GM23338 (cell line): ENCODE measurements around the gene DELE1. TPM values are rescaled to one million over a fixed set of nuclear protein-coding genes. Genes with fewer than 3 reads are reported as not detected.

Experiments used
- ATAC-seq: fragments of 200-7000 bp; cut with Tn5 transposase; 3 replicates; pipeline ENCODE4 v1.9.1; 2020
- DNase-seq: peaks from one replicate; pipeline ENCODE4 v3.0.0-alpha.2; 2015; ENCODE audit warnings: low spot score
- H2AFZ ChIP-seq: fragments of 200-600 bp; sonication (generic); 2 replicates; pipeline ENCODE4 v1.8.0; 2016; ENCODE audit warnings: antibody characterized with exemption, mild to moderate bottlenecking, moderate library complexity
- H3F3A ChIP-seq: fragments of 200-600 bp; sonication (generic); replicated peaks from 2 replicates; pipeline ENCODE4 v1.8.0; 2017; ENCODE audit warnings: antibody characterized with exemption, mixed run types, low read depth
- H3K27ac ChIP-seq: fragments of 200-600 bp; sonication (generic); 2 replicates; pipeline ENCODE4 v1.6.1; 2016; ENCODE audit warnings: low read depth
- H3K27me3 ChIP-seq: fragments of 200-600 bp; sonication (generic); 2 replicates; pipeline ENCODE4 v1.8.0; 2016; ENCODE audit warnings: mild to moderate bottlenecking, mixed run types, moderate library complexity; ENCODE audit not compliant: insufficient read depth
- H3K36me3 ChIP-seq: fragments of 200-600 bp; sonication (generic); 2 replicates; pipeline ENCODE4 v1.8.0; 2016; ENCODE audit warnings: mild to moderate bottlenecking; ENCODE audit not compliant: insufficient read depth
- H3K4me1 ChIP-seq: fragments of 200-600 bp; sonication (generic); 2 replicates; pipeline ENCODE4 v1.8.0; 2016; ENCODE audit warnings: mild to moderate bottlenecking, moderate library complexity; ENCODE audit not compliant: insufficient read depth
- H3K4me2 ChIP-seq: fragments of 200-600 bp; sonication (generic); 2 replicates; pipeline ENCODE4 v1.7.1; 2017; ENCODE audit warnings: mixed run types
- H3K4me3 ChIP-seq: fragments of 200-600 bp; sonication (generic); 2 replicates; pipeline ENCODE4 v1.6.1; 2016; ENCODE audit warnings: mixed run types
- H3K79me2 ChIP-seq: fragments of 200-600 bp; sonication (generic); replicated peaks from 2 replicates; pipeline ENCODE4 v1.8.0; 2017; ENCODE audit warnings: mild to moderate bottlenecking; ENCODE audit not compliant: insufficient read depth
- H3K9me2 ChIP-seq: fragments of 200-600 bp; sonication (generic); 2 replicates; pipeline ENCODE4 v1.8.0; 2017; ENCODE audit not compliant: insufficient read depth
- H4K20me1 ChIP-seq: fragments of 200-600 bp; sonication (generic); replicated peaks from 2 replicates; pipeline ENCODE4 v1.8.0; 2017; ENCODE audit warnings: mild to moderate bottlenecking; ENCODE audit not compliant: insufficient read depth
- H3K27ac Mint-ChIP-seq: 2 replicates; pipeline ENCODE4 v1.8.0; 2020; ENCODE audit warnings: inconsistent platforms, mild to moderate bottlenecking, moderate library complexity, mixed read lengths
- H3K27me3 Mint-ChIP-seq: 3 replicates; pipeline ENCODE4 v1.8.0; 2022; ENCODE audit warnings: low read depth, mild to moderate bottlenecking, moderate library complexity, mixed read lengths, inconsistent platforms; ENCODE audit not compliant: insufficient read depth, poor library complexity
- H3K36me3 Mint-ChIP-seq: 3 replicates; pipeline ENCODE4 v1.8.0; 2021; ENCODE audit warnings: low read depth, mild to moderate bottlenecking, inconsistent platforms, moderate library complexity, mixed read lengths
- H3K4me1 Mint-ChIP-seq: 3 replicates; pipeline ENCODE4 v1.8.0; 2020; ENCODE audit warnings: mild to moderate bottlenecking, inconsistent platforms, mixed read lengths
- H3K4me3 Mint-ChIP-seq: 3 replicates; pipeline ENCODE4 v1.8.0; 2021; ENCODE audit warnings: moderate library complexity, mild to moderate bottlenecking, inconsistent platforms, mixed read lengths
- H3K9me3 Mint-ChIP-seq: 3 replicates; pipeline ENCODE4 v1.8.0; 2020; ENCODE audit warnings: moderate library complexity, mild to moderate bottlenecking, inconsistent platforms, mixed read lengths
- CREB1 ChIP-seq: fragments of 250-450 bp; sonication (Bioruptor Pico); IDR thresholded peaks from 2 replicates; pipeline ENCODE4 v1.5.0; 2020; ENCODE audit warnings: low read depth, mild to moderate bottlenecking, moderate library complexity
- EZH2 ChIP-seq: fragments of 200-600 bp; sonication (generic); IDR thresholded peaks from one replicate; pipeline ENCODE4 v1.8.0; 2017; ENCODE audit warnings: antibody characterized with exemption, mild to moderate bottlenecking, low read depth; ENCODE audit not compliant: unreplicated experiment
- EZH2phosphoT487 ChIP-seq: fragments of 200-600 bp; sonication (generic); IDR thresholded peaks from one replicate; pipeline ENCODE4 v1.8.1; 2018; ENCODE audit warnings: antibody characterized with exemption; ENCODE audit not compliant: unreplicated experiment
- NANOG ChIP-seq: IDR thresholded peaks from 2 replicates; pipeline ENCODE4 v1.6.1; 2016; ENCODE audit warnings: antibody characterized with exemption, borderline replicate concordance
- POLR2AphosphoS5 ChIP-seq: IDR thresholded peaks from 2 replicates; pipeline ENCODE4 v1.6.1; 2016; ENCODE audit warnings: antibody characterized with exemption, low read depth
- STAT1 ChIP-seq: IDR thresholded peaks from one replicate; pipeline ENCODE4 v1.6.1; 2016; ENCODE audit warnings: antibody characterized with exemption; ENCODE audit not compliant: unreplicated experiment
- ZNF114 ChIP-seq: fragments of 250-450 bp; sonication (Bioruptor Pico); IDR thresholded peaks from 2 replicates; pipeline ENCODE4 v1.5.0; 2020; ENCODE audit warnings: mild to moderate bottlenecking, moderate library complexity
- ZNF331 ChIP-seq: fragments of 250-450 bp; sonication (Bioruptor Pico); IDR thresholded peaks from 2 replicates; pipeline ENCODE4 v1.5.0; 2020; ENCODE audit warnings: low read depth, mild to moderate bottlenecking, moderate library complexity
- polyA plus RNA-seq: library from polyadenylated mRNA; unstranded; fragments of >200 nt; fragmentation: Nextera tagmentation; extraction: Ambion mirVana; gene quantifications from 2 replicates; pipeline ENCODE4 v1.2.1, GENCODE V29; 2016
- total RNA-seq: library from RNA; depleted of rRNA; stranded (reverse); fragments of >200 nt; shearing (Covaris generic); gene quantifications from 2 replicates; pipeline ENCODE4 v1.2.3, GENCODE V29; 2014
- TF ChIP-seq, protein P1 (sequence below), 2 experiments: fragments of 200-600 bp in 1 of 2; sonication (generic) in 1 of 2; conservative IDR thresholded peaks; 2 replicates each; pipeline versions ENCODE4 v1.5.1 to v1.6.1; 2016 to 2017; ENCODE audit warnings: antibody characterized with exemption in 2 of 2, low read depth in 2 of 2, mild to moderate bottlenecking in 2 of 2, moderate library complexity in 1 of 2
- TF ChIP-seq, protein P2 (sequence below): IDR thresholded peaks from 2 replicates; pipeline ENCODE4 v1.6.1; 2016; ENCODE audit warnings: antibody characterized with exemption
- TF ChIP-seq, protein P3 (sequence below): IDR thresholded peaks from one replicate; pipeline ENCODE4 v1.6.1; 2018; ENCODE audit warnings: antibody characterized with exemption; ENCODE audit not compliant: unreplicated experiment

Gene DELE1
- total and polyA plus RNA-seq, 2 experiments from 2014 or later, result 26.9 to 62.2 TPM

DNA sequence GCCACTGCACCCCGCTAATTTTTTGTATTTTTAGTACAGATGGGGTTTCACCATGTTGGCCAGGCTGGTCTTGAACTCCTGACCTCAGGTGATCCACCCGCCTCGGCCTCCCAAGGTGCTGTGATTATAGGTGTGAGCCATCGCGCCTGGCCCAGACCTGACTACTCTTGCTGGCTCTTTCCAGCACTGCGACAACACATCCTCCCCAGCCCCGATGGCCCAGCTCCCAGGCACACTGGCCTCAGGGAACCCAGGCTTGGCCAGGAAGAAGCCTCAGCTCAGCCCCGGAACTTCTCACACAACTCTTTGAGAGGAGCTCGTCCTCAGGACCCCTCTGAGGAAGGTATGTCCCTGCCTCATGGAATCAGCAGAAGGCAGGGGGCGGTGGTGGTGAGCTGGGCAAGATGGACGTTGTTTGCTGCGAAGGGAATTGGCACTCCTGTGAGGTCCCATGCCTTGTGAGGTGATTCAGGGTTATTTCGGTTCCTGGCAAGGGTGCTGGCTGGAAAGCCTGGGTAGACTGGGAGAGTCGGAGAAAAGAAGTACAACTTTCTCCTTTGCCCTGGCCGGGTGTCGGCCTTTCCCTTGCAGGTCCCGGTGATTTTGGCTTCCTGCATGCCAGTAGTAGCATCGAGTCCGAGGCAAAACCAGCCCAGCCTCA lies 5.9 kb downstream of the DELE1 start:
- Histone ChIP-seq H3K27me3 (no peaks in the 10 kb centered on the region), H3K4me3 (no peak overlapping the region), H4K20me1 (peaks cover 3% of the 10 kb centered on the region), H3K4me1 (peaks cover under 1% of the 10 kb centered on the region; the same call in 1 of the 2 replicates), H3K27ac (no peak overlapping the region), H3F3A (peaks cover 4% of the 10 kb centered on the region; the same call in 1 of the 2 replicates), H2AFZ (no peak overlapping the region), H3K4me2 (no peak overlapping the region), H3K36me3 (peaks cover 52% of the 10 kb centered on the region), H3K9me2 (0 out of 2 replicates have a peak, but pooled peaks cover 3% of the 10 kb centered on the region), H3K79me2 (peaks cover 11% of the 10 kb centered on the region)
- peaks cover 4% of the 10 kb centered on the region; the same call in 1 of the 3 replicates for H3K4me1 Mint-ChIP-seq
- H3K27me3 Mint-ChIP-seq, result peaks cover 4% of the 10 kb centered on the region
- H3K27ac Mint-ChIP-seq, result no peak overlapping the region
- peaks cover 84% of the 10 kb centered on the region for H3K36me3 Mint-ChIP-seq
- TF ChIP-seq, protein P1, sequence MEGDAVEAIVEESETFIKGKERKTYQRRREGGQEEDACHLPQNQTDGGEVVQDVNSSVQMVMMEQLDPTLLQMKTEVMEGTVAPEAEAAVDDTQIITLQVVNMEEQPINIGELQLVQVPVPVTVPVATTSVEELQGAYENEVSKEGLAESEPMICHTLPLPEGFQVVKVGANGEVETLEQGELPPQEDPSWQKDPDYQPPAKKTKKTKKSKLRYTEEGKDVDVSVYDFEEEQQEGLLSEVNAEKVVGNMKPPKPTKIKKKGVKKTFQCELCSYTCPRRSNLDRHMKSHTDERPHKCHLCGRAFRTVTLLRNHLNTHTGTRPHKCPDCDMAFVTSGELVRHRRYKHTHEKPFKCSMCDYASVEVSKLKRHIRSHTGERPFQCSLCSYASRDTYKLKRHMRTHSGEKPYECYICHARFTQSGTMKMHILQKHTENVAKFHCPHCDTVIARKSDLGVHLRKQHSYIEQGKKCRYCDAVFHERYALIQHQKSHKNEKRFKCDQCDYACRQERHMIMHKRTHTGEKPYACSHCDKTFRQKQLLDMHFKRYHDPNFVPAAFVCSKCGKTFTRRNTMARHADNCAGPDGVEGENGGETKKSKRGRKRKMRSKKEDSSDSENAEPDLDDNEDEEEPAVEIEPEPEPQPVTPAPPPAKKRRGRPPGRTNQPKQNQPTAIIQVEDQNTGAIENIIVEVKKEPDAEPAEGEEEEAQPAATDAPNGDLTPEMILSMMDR (conservative IDR thresholded peaks at IDR 0.05; ENCODE audit: low read depth in 2 of 2), result peak in 1 of 2 experiments; percentile 22; a peak in 2 of 4 replicates
- no peak for TF ChIP-seq ZNF331 (CRISPR knock-in tag)
- no peaks in the 10 kb centered on the region for H3K9me3 Mint-ChIP-seq
- H3K4me3 Mint-ChIP-seq, result no peak overlapping the region
- DNase-seq (no peak), ATAC-seq (no peak)

DNA sequence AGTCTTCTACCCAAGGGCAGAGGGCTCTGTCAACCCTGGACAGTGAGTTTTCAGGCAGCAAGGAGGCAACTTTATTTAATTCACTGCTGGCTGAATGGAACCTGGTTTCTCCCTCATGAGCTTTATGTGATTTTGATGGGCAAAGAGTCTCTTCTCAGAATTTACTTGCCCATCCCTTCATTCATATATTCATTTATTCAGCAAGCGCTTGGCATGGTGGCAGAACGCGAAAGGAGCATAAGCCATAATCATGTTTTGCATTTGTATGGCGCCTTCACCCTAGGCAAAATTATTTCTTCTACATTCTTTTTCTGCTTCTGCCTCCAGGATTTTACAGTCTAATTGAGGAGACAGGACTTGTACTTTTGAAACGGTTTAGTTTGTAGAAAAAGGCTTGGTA lies 8.0 kb downstream of the DELE1 start:
- ATAC-seq, result no peak
- Mint-ChIP-seq H3K4me1 (peaks cover 4% of the 10 kb centered on the region; the same call in 1 of the 3 replicates), H3K4me3 (no peak overlapping the region), H3K36me3 (peaks cover 80% of the 10 kb centered on the region), H3K27ac (no peak overlapping the region), H3K9me3 (no peaks in the 10 kb centered on the region), H3K27me3 (peaks cover 4% of the 10 kb centered on the region)
- Histone ChIP-seq H4K20me1 (peaks cover 3% of the 10 kb centered on the region), H3K79me2 (no peaks in the 10 kb centered on the region; the same call in 1 of the 2 replicates), H3K36me3 (peaks cover 37% of the 10 kb centered on the region), H3K27ac (no peak overlapping the region), H3K4me3 (no peak overlapping the region), H3K27me3 (no peaks in the 10 kb centered on the region), H3F3A (peaks cover 5% of the 10 kb centered on the region; the same call in 1 of the 2 replicates), H2AFZ (no peak overlapping the region), H3K9me2 (no peaks in the 10 kb centered on the region), H3K4me2 (no peak overlapping the region), H3K4me1 (no peaks in the 10 kb centered on the region)
- DNase-seq, result no peak
- TF ChIP-seq, protein P2, sequence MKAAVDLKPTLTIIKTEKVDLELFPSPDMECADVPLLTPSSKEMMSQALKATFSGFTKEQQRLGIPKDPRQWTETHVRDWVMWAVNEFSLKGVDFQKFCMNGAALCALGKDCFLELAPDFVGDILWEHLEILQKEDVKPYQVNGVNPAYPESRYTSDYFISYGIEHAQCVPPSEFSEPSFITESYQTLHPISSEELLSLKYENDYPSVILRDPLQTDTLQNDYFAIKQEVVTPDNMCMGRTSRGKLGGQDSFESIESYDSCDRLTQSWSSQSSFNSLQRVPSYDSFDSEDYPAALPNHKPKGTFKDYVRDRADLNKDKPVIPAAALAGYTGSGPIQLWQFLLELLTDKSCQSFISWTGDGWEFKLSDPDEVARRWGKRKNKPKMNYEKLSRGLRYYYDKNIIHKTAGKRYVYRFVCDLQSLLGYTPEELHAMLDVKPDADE, result no peak
- no peak for TF ChIP-seq ZNF331 (CRISPR knock-in tag)
- no peak for TF ChIP-seq STAT1
- TF ChIP-seq, protein P3, sequence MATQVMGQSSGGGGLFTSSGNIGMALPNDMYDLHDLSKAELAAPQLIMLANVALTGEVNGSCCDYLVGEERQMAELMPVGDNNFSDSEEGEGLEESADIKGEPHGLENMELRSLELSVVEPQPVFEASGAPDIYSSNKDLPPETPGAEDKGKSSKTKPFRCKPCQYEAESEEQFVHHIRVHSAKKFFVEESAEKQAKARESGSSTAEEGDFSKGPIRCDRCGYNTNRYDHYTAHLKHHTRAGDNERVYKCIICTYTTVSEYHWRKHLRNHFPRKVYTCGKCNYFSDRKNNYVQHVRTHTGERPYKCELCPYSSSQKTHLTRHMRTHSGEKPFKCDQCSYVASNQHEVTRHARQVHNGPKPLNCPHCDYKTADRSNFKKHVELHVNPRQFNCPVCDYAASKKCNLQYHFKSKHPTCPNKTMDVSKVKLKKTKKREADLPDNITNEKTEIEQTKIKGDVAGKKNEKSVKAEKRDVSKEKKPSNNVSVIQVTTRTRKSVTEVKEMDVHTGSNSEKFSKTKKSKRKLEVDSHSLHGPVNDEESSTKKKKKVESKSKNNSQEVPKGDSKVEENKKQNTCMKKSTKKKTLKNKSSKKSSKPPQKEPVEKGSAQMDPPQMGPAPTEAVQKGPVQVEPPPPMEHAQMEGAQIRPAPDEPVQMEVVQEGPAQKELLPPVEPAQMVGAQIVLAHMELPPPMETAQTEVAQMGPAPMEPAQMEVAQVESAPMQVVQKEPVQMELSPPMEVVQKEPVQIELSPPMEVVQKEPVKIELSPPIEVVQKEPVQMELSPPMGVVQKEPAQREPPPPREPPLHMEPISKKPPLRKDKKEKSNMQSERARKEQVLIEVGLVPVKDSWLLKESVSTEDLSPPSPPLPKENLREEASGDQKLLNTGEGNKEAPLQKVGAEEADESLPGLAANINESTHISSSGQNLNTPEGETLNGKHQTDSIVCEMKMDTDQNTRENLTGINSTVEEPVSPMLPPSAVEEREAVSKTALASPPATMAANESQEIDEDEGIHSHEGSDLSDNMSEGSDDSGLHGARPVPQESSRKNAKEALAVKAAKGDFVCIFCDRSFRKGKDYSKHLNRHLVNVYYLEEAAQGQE, result no peak
- TF ChIP-seq NANOG, result no peak
- TF ChIP-seq, protein P1 (conservative IDR thresholded peaks at IDR 0.05; ENCODE audit: low read depth in 2 of 2), result no peak
- TF ChIP-seq EZH2, result no peak
- TF ChIP-seq CREB1 (CRISPR knock-in tag), result no peak
- no peak for TF ChIP-seq ZNF114 (CRISPR knock-in tag)
- TF ChIP-seq EZH2phosphoT487, result no peak
- TF ChIP-seq POLR2AphosphoS5, result no peak
